HFF-Myc (cell line): Measurements from ENCODE around the gene RERE.

Source experiments
- DNase-seq: peaks from one replicate; pipeline ENCODE4 v3.0.0-alpha.2; 2011; ENCODE audit warnings: low read depth; ENCODE audit errors: extremely low read depth
- H3K4me3 ChIP-seq: replicated peaks from 2 replicates; pipeline ENCODE4 v1.5.1; 2011; ENCODE audit warnings: low read depth, mild to moderate bottlenecking, control low read depth, low read length
- CTCF ChIP-seq: IDR thresholded peaks from 2 replicates; pipeline ENCODE4 v1.5.1; 2012; ENCODE audit warnings: mild to moderate bottlenecking, low read depth, low read length, control low read depth; ENCODE audit errors: missing control alignments

Gene RERE

GRCh38 chr1:8653878-8654277 is 163.6 kb downstream of the RERE start:
- no peak for DNase-seq
- no peak for TF ChIP-seq CTCF

GRCh38 chr1:8652467-8653046 is 164.9 kb downstream of the RERE start:
- DNase-seq, result no peak
- no peak overlapping the region for H3K4me3 ChIP-seq
- TF ChIP-seq CTCF, result no peak

More at GRCh38 chr1:8653878-8654277, 163.6 kb downstream of the RERE start:
- H3K4me3 ChIP-seq, result no peak overlapping the region

GRCh38 chr1:8651962-8652361 is 165.5 kb downstream of the RERE start:
- H3K4me3 ChIP-seq, result no peak overlapping the region
- DNase-seq, result no peak
- no peak for TF ChIP-seq CTCF

GRCh38 chr1:8651236-8651890 is 166.1 kb downstream of the RERE start:
- TF ChIP-seq CTCF, result no peak
- no peak for DNase-seq
- no peak overlapping the region for H3K4me3 ChIP-seq

- no peak overlapping the region for H3K4me3 ChIP-seq
- no peak for DNase-seq
- no peak for TF ChIP-seq CTCF
Observed at GRCh38 chr1:8649875-8650274, 167.6 kb downstream of the RERE start.

- no peak for TF ChIP-seq CTCF
- no peak for DNase-seq
Observed at GRCh38 chr1:8649027-8649426, 168.4 kb downstream of the RERE start.

More at GRCh38 chr1:8649027-8649426, 168.4 kb downstream of the RERE start:
- no peak overlapping the region for H3K4me3 ChIP-seq
